Amygdala (tissue), 56 donors: Measurements from ENCODE around the gene KCND3.

ENCODE experiments used
- DNase-seq, 56 donors: peaks; one replicate each; lab custom pipeline; 2025; lab: John Stamatoyannopoulos, UW

KCND3 gene

GRCh38 chr1:111792249-111792648 is 197.2 kb downstream of the KCND3 start:
- DNase-seq: no peak

- DNase-seq: no peak
These were observed 197.7 kb downstream of the KCND3 start for GRCh38 chr1:111791776-111792175.

GRCh38 chr1:111789666-111790316 is 199.7 kb downstream of the KCND3 start:
- no peak for DNase-seq

- no peak for DNase-seq
These were observed 200.3 kb downstream of the KCND3 start for GRCh38 chr1:111789142-111789541.

- DNase-seq: no peak
These were observed 202.7 kb downstream of the KCND3 start for GRCh38 chr1:111786669-111787207.

GRCh38 chr1:111784273-111784901 is 205.1 kb downstream of the KCND3 start:
- DNase-seq: no peak

GRCh38 chr1:111779546-111779945 is 209.9 kb downstream of the KCND3 start:
- no peak for DNase-seq

- no peak for DNase-seq
These were observed 210.9 kb downstream of the KCND3 start for GRCh38 chr1:111778541-111779051.

GRCh38 chr1:111778066-111778465 is 211.4 kb downstream of the KCND3 start:
- no peak for DNase-seq

GRCh38 chr1:111777301-111777700 is 212.2 kb downstream of the KCND3 start:
- DNase-seq: no peak

GRCh38 chr1:111776861-111777260 is 212.6 kb downstream of the KCND3 start:
- DNase-seq: no peak

GRCh38 chr1:111776391-111776790 is 213.1 kb downstream of the KCND3 start:
- DNase-seq: no peak

- DNase-seq: no peak
These were observed 213.5 kb downstream of the KCND3 start for GRCh38 chr1:111775966-111776365.

GRCh38 chr1:111770916-111771315 is 218.6 kb downstream of the KCND3 start:
- no peak for DNase-seq

- DNase-seq: peak in 6 of 56 donors; percentile 4 to 63 (median 30)
These were observed 219.8 kb downstream of the KCND3 start for GRCh38 chr1:111769517-111770146.

GRCh38 chr1:111768625-111769024 is 220.8 kb downstream of the KCND3 start:
- no peak for DNase-seq

GRCh38 chr1:111768023-111768422 is 221.4 kb downstream of the KCND3 start:
- no peak for DNase-seq

- DNase-seq: no peak
These were observed 227.1 kb downstream of the KCND3 start for GRCh38 chr1:111762332-111762731.

- no peak for DNase-seq
These were observed 227.8 kb downstream of the KCND3 start for GRCh38 chr1:111761717-111762116.

- DNase-seq: no peak
These were observed 231.1 kb downstream of the KCND3 start for GRCh38 chr1:111758373-111758772.

GRCh38 chr1:111756124-111756513 is 233.3 kb downstream of the KCND3 start:
- no peak for DNase-seq
